B cell (primary cell): Measurements from ENCODE around the gene RPL34. TPM values are rescaled to one million over a fixed set of nuclear protein-coding genes. Genes with fewer than 3 reads are reported as not detected.

Experiments used
- ATAC-seq: fragments of 200-7000 bp; cut with Tn5 transposase; one replicate; pipeline ENCODE4 v1.10.0; 2021; ENCODE audit warnings: low read depth, mild to moderate bottlenecking, moderate number of reproducible peaks, moderate library complexity
- CTCF ChIA-PET: fragments of 350-600 bp; sonication (Branson Sonifier 250); formaldehyde crosslinking; loops from one replicate; lab custom pipeline; 2021; ENCODE audit warnings: antibody characterized with exemption, inconsistent platforms; lab: Charles Lee
- POLR2A ChIA-PET: fragments of 350-600 bp; sonication (Branson Sonifier 250); formaldehyde crosslinking; loops from one replicate; lab custom pipeline; 2021; ENCODE audit warnings: antibody characterized with exemption; lab: Charles Lee
- DNase-seq: peaks from one replicate; pipeline ENCODE4 v3.0.0; 2013
- H2AFZ ChIP-seq: 2 replicates; pipeline ENCODE4 v1.6.1; 2012; ENCODE audit warnings: mild to moderate bottlenecking, low read depth, low read length; ENCODE audit not compliant: insufficient read depth, poor library complexity, severe bottlenecking
- H3K27ac ChIP-seq, 2 donors: 1 replicate in 1 of 2; 2 replicates in 1 of 2; pipeline ENCODE4 v1.5.1; 2012 to 2013; ENCODE audit warnings: low read length in 2 of 2, mild to moderate bottlenecking in 2 of 2, moderate library complexity in 1 of 2
- H3K27me3 ChIP-seq, 4 experiments: fragments of 200-600 bp in 1 of 4; sonication (generic) in 1 of 4; replicated peaks in 1 of 4; 1 replicate in 2 of 4; 2 replicates in 2 of 4; pipeline versions ENCODE4 v1.6.1 to v1.7.0; 2013 to 2016; ENCODE audit warnings: low read length in 3 of 4, mild to moderate bottlenecking in 2 of 4, mixed read lengths in 1 of 4, moderate library complexity in 1 of 4; ENCODE audit not compliant: insufficient read depth in 4 of 4, control insufficient read depth in 3 of 4; ENCODE audit errors: control extremely low read depth in 1 of 4
- H3K36me3 ChIP-seq, 2 experiments: replicated peaks in 1 of 2; 1 replicate in 1 of 2; 2 replicates in 1 of 2; pipeline versions ENCODE4 v1.6.1 to v1.7.1; 2013; ENCODE audit warnings: low read length in 1 of 2; ENCODE audit not compliant: insufficient read depth in 2 of 2, control insufficient read depth in 1 of 2; ENCODE audit errors: control extremely low read depth in 1 of 2, extremely low read depth in 1 of 2
- H3K4me1 ChIP-seq, 2 donors: fragments of 200-600 bp in 1 of 2; sonication (generic) in 1 of 2; 1 replicate in 1 of 2; 2 replicates in 1 of 2; pipeline versions ENCODE4 v1.5.1 to v1.6.1; 2013 to 2017; ENCODE audit warnings: low read length in 2 of 2; ENCODE audit not compliant: control insufficient read depth in 2 of 2, insufficient read depth in 2 of 2
- H3K4me2 ChIP-seq: replicated peaks from 2 replicates; pipeline ENCODE3; 2012; ENCODE audit warnings: mild to moderate bottlenecking, low read depth, low read length; ENCODE audit not compliant: poor library complexity, severe bottlenecking
- H3K4me3 ChIP-seq, 5 experiments: fragments of 200-600 bp in 1 of 5; sonication (generic) in 1 of 5; 1 replicate in 3 of 5; 2 replicates in 2 of 5; pipeline versions ENCODE4 v1.5.1 to v1.7.0; 2011 to 2016; ENCODE audit warnings: low read length in 4 of 5, mild to moderate bottlenecking in 4 of 5, low read depth in 2 of 5, control low read depth in 1 of 5, moderate library complexity in 1 of 5; ENCODE audit not compliant: insufficient read depth in 1 of 5; ENCODE audit errors: control extremely low read depth in 1 of 5, extremely low read depth in 1 of 5
- H3K79me2 ChIP-seq: fragments of 200-600 bp; sonication (generic); one replicate; pipeline ENCODE4 v1.6.0; 2016; ENCODE audit warnings: low read length; ENCODE audit not compliant: control insufficient read depth, insufficient read depth
- H3K9ac ChIP-seq: fragments of 200-600 bp; sonication (generic); 2 replicates; pipeline ENCODE4 v1.6.1; 2017; ENCODE audit warnings: mild to moderate bottlenecking, low read length, moderate library complexity
- H3K9me3 ChIP-seq, 3 donors: one replicate each; pipeline versions ENCODE4 v1.6.1 to v1.7.1; 2013; ENCODE audit warnings: low read length in 2 of 3; ENCODE audit not compliant: control insufficient read depth in 2 of 3, insufficient read depth in 1 of 3; ENCODE audit errors: control extremely low read depth in 1 of 3
- H4K20me1 ChIP-seq: 2 replicates; pipeline ENCODE4 v1.6.0; 2012; ENCODE audit warnings: mild to moderate bottlenecking, low read length; ENCODE audit not compliant: insufficient read depth, control insufficient read depth, poor library complexity, severe bottlenecking
- H3K27ac Mint-ChIP-seq: one replicate; pipeline ENCODE4 v1.8.0; 2021; ENCODE audit warnings: mixed read lengths
- H3K27me3 Mint-ChIP-seq: one replicate; pipeline ENCODE4 v1.8.0; 2021; ENCODE audit warnings: mixed read lengths
- H3K4me1 Mint-ChIP-seq: one replicate; pipeline ENCODE4 v1.8.0; 2021; ENCODE audit warnings: mixed read lengths
- H3K4me3 Mint-ChIP-seq: one replicate; pipeline ENCODE4 v1.8.0; 2021; ENCODE audit warnings: mixed read lengths
- H3K9me3 Mint-ChIP-seq: one replicate; pipeline ENCODE4 v1.8.0; 2022; ENCODE audit warnings: mixed read lengths; ENCODE audit not compliant: insufficient read depth
- CTCF ChIP-seq: fragments of 200-600 bp; IDR thresholded peaks from one replicate; pipeline ENCODE4 v1.8.0; 2022; ENCODE audit warnings: antibody characterized with exemption, mild to moderate bottlenecking
- EZH2 ChIP-seq: IDR thresholded peaks from 2 replicates; pipeline ENCODE4 v1.6.1; 2012; ENCODE audit warnings: borderline replicate concordance, low read depth, mild to moderate bottlenecking, moderate library complexity, low read length; ENCODE audit not compliant: insufficient read depth, poor library complexity, severe bottlenecking
- WGBS: methylation state at CpG from one replicate; pipeline ENCODE4 v1.1.5; 2013; ENCODE audit warnings: missing lambda C conversion rate; ENCODE audit not compliant: insufficient coverage; 5-methylcytosine and 5-hydroxymethylcytosine counted together
- intact Hi-C: fragments of 100-400 bp; cut with micrococcal nuclease; formaldehyde crosslinking; loops from one replicate; pipeline ENCODE4 v1.10.0; 2022
- polyA plus RNA-seq: library from polyadenylated mRNA; depleted of rRNA; stranded (reverse); fragments of >200 nt; gene quantifications from 2 replicates; pipeline ENCODE4 v1.2.3, GENCODE V29; 2012
- total RNA-seq, 2 donors: library from RNA; stranded (reverse); fragments of 120-200 nt in 1 of 2; gene quantifications; 1 replicate in 1 of 2; 2 replicates in 1 of 2; pipeline versions ENCODE4 v1.2.3 to v1.2.4, GENCODE V29; 2013 to 2022

The RPL34 gene
- total and polyA plus RNA-seq, 2 donors (not counting 1 experiment from before 2014, with no cell fraction given): 2,267 to 4,160 TPM

GRCh38 chr4:108624263-108625056 is 4.1 kb downstream of the RPL34 start:
- Histone ChIP-seq H4K20me1 (peaks cover 17% of the 10 kb centered on the region), H3K4me1 (peaks cover 17 to 19% of the 10 kb centered on the region in 2 donors), H3K9me3 (no peaks in the 10 kb centered on the region), H3K27ac (no peak overlapping the region), H3K4me3 (no peak overlapping the region), H3K36me3 (peaks cover 2 to 69% of the 10 kb centered on the region in 2 experiments), H3K4me2 (no peak overlapping the region), H3K27me3 (no peaks in the 10 kb centered on the region), H2AFZ (no peak overlapping the region), H3K79me2 (peaks cover 10% of the 10 kb centered on the region), H3K9ac (no peak overlapping the region)
- no peak for DNase-seq
- H3K4me1 Mint-ChIP-seq: peaks cover 43% of the 10 kb centered on the region
- WGBS: no CpG with 5 or more reads among the region's 2 CpGs
- H3K4me3 Mint-ChIP-seq: no peak overlapping the region
- ChIA-PET CTCF (no interaction called here), POLR2A (no interaction called here)
- no peak for TF ChIP-seq CTCF
- no peak for TF ChIP-seq EZH2
- H3K27me3 Mint-ChIP-seq: no peaks in the 10 kb centered on the region
- H3K9me3 Mint-ChIP-seq: no peaks in the 10 kb centered on the region
- no peak for ATAC-seq
- intact Hi-C loops: loop anchor here (10.0 kb wide), 2 partner anchors 810 to 1190 kb away; partner anchors contain the start of genes GAR1 and SEC24B
- H3K27ac Mint-ChIP-seq: no peak overlapping the region

GRCh38 chr4:108626056-108626455 is 5.7 kb downstream of the RPL34 start:
- Mint-ChIP-seq H3K4me1 (peaks cover 30% of the 10 kb centered on the region), H3K27me3 (no peaks in the 10 kb centered on the region), H3K4me3 (no peak overlapping the region), H3K9me3 (no peaks in the 10 kb centered on the region), H3K27ac (no peak overlapping the region)
- TF ChIP-seq EZH2 (no peak), CTCF (no peak)
- H3K4me1 ChIP-seq: peaks cover 9 to 12% of the 10 kb centered on the region in 2 donors
- no peaks in the 10 kb centered on the region for H3K27me3 ChIP-seq
- no peak overlapping the region for H3K4me3 ChIP-seq
- peaks cover 5% of the 10 kb centered on the region for H3K79me2 ChIP-seq
- CTCF ChIA-PET: no interaction called here
- H4K20me1 ChIP-seq: peaks cover 17% of the 10 kb centered on the region
- no peak for ATAC-seq
- no peak overlapping the region for H3K27ac ChIP-seq
- intact Hi-C loops: loop anchor here (10.0 kb wide), 2 partner anchors 809 to 1189 kb away; partner anchors contain the start of genes GAR1 and SEC24B
- no peak for DNase-seq
- no peak overlapping the region for H3K4me2 ChIP-seq
- POLR2A ChIA-PET: no interaction called here
- H3K36me3 ChIP-seq: peaks cover 4 to 85% of the 10 kb centered on the region in 2 experiments
- H3K9me3 ChIP-seq: no peaks in the 10 kb centered on the region
- H2AFZ ChIP-seq: no peak overlapping the region
- no peak overlapping the region for H3K9ac ChIP-seq
- no CpG with 5 or more reads among the region's 1 CpG for WGBS
